ENCODE data around the gene SERINC4.
A peak's percentile ranks its signal among the peaks of the same experiment; 100 is the strongest.
"Not testable (repeated sequence)": the region's sequence is repeated elsewhere in the genome, so short reads cannot be mapped to it uniquely, and the experiment has no call there.

The SERINC4 gene

GRCh38 chr15:43799945-43800285, at the start of gene SERINC4:
TSS of gene SERINC4 (minus strand) at chr15:43800220. CDS start at chr15:43799986, 234 bp downstream.
- no peak for DNase-seq (ENCODE audit: low read depth, low spot score)
- peak within 1 kb of the TSS; percentile 89 for H3K4me3 ChIP-seq (ENCODE audit: low read depth, low read length)
- TF ChIP-seq, protein P1, sequence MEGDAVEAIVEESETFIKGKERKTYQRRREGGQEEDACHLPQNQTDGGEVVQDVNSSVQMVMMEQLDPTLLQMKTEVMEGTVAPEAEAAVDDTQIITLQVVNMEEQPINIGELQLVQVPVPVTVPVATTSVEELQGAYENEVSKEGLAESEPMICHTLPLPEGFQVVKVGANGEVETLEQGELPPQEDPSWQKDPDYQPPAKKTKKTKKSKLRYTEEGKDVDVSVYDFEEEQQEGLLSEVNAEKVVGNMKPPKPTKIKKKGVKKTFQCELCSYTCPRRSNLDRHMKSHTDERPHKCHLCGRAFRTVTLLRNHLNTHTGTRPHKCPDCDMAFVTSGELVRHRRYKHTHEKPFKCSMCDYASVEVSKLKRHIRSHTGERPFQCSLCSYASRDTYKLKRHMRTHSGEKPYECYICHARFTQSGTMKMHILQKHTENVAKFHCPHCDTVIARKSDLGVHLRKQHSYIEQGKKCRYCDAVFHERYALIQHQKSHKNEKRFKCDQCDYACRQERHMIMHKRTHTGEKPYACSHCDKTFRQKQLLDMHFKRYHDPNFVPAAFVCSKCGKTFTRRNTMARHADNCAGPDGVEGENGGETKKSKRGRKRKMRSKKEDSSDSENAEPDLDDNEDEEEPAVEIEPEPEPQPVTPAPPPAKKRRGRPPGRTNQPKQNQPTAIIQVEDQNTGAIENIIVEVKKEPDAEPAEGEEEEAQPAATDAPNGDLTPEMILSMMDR (IDR thresholded peaks at IDR 0.05; ENCODE audit: insufficient read depth, low read length, missing control alignments) = no peak
- ChIA-PET POLR2A (interaction anchor here (0.9 to 1.4 kb wide), 4 partner anchors 9 to 25 kb away, joined by 4 to 8 read pairs (median 6); partner anchors contain the start of genes ELL3 and MFAP1), CTCF (interaction anchor here (1.2 kb wide), 1 partner anchor 23 kb away, joined by 4 read pairs; no protein-coding TSS in a partner anchor)

DNA sequence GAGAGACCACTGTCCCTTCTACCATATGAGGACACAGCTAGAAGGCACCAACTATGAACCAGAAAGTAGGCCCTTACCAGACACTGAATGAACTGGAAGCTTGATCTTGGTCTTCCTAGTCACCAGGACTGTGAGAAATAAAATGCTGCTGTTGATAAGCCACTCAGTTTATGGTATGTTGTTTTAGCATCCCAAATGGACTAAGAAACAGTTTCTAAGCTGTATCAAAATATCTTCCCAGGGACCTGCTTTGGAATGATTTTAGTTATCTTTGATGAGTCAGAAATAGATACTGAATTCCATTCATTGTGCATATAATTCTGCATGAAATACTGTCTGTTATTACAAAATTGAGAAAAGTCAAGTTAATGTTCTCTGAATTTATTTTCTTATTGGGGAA, 45.4 kb upstream of the SERINC4 start:
- no peak for DNase-seq (ENCODE audit: low read depth, low spot score)
- CTCF ChIA-PET = interaction anchor here (1.4 kb wide), 1 partner anchor 17 kb away, joined by 4 read pairs; no protein-coding TSS in a partner anchor
- no peak overlapping the region for H3K4me3 ChIP-seq (ENCODE audit: low read depth, low read length)
- TF ChIP-seq, protein P1 (IDR thresholded peaks at IDR 0.05; ENCODE audit: insufficient read depth, low read length, missing control alignments) = no peak
- POLR2A ChIA-PET = no interaction called here

DNA sequence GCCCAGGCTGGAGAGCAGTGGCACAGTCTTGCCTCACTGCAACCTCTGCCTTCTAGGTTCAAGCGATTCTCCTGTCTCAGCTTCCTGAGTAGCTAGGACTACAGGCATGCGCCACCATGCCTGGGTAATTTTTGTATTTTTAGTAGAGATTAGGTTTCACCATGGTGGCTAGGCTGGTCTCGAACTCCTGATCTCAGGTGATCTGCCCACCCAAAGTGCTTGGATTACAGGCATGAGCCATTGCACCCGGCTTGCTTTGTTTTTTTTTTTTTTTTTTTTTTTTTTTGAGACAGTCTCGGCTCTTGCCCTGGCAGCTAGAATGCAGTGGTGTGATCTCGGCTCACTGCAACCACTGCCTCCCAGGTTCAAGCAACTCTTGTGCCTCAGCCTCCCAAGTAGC, 32.5 kb upstream of the SERINC4 start:
- DNase-seq (ENCODE audit: low read depth, low spot score); CTCF ChIA-PET: not testable (repeated sequence)

DNA sequence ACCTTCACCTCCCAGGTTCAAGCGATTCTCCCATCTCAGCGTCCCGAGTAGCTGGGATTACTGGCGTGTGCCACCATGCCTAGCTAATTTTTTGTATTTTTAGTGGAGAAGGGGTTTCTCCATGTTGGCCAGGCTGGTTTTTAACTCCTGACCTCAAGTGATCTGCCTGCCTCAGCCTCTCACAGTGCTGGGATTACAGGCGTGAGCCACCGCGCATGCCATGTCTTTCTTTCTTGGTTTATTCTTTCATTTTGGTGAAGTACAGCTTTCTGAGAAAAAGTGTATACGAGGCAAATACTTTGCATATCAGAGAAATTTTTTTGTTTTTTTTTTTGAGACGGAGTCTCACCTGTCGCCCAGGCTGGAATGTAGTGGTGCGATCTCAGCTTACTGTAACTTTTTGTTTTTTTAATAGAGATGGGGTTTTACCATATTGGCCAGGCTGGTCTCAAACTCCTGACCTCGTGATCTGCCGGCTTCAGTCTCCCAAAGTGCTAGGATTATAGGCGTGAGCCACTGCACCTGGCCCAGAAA, 31.6 kb upstream of the SERINC4 start:
- ChIA-PET CTCF (interaction anchor here (0.6 kb wide), 1 partner anchor 39 kb away, joined by 3 read pairs; no protein-coding TSS in a partner anchor), POLR2A (interaction anchor here (0.6 kb wide), 2 partner anchors 9 to 31 kb away, joined by 3 read pairs; partner anchors contain the start of gene HYPK)
- H3K4me3 ChIP-seq (ENCODE audit: low read depth, low read length); DNase-seq (ENCODE audit: low read depth, low spot score): not testable (repeated sequence)

More for the DNA sequence above, 32.5 kb upstream of the SERINC4 start:
- H3K4me3 ChIP-seq (ENCODE audit: low read depth, low read length); POLR2A ChIA-PET: not testable (repeated sequence)

- ChIA-PET POLR2A (interaction anchor here (0.6 kb wide), 1 partner anchor 30 kb away, joined by 3 read pairs; the partner anchor contains the start of gene HYPK), CTCF (interaction anchor here (0.6 kb wide), 1 partner anchor 39 kb away, joined by 3 read pairs; no protein-coding TSS in a partner anchor)
- not testable (repeated sequence) for H3K4me3 ChIP-seq (ENCODE audit: low read depth, low read length); DNase-seq (ENCODE audit: low read depth, low spot score)
Measured at GRCh38 chr15:43830691-43831275, 30.8 kb upstream of the SERINC4 start.

DNA sequence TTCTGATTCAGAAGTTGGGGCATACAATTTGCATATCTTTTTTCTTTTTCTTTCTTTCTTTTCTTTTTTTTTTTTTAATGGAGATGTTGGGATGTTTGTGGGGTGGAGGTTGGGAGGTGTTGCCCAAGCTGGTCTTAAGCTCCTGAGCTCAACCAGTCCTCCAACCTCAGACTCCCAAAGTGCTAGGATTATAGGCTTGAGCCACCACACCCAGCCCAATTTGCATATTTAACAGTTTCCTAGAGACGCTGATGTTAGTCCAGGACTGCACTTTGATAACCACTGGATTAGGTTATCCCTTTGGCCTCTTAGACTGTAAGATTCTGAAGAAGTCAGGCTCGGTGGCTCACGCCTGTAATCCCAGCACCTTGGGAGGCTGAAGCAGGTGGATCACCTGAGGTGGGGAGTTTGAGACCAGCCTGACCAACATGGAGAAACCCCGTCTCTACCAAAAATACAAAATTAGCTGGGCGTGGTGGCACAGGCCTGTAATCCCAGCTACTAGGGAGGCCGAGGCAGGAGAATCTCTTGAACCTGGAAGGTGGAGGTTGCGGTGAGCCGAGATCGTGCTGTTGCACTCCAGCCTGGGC, 30.0 kb upstream of the SERINC4 start:
- CTCF ChIA-PET; POLR2A ChIA-PET; H3K4me3 ChIP-seq (ENCODE audit: low read depth, low read length); DNase-seq (ENCODE audit: low read depth, low spot score): not testable (repeated sequence)

- H3K4me3 ChIP-seq (ENCODE audit: low read depth, low read length) = peak overlapping the region; percentile 68
- ChIA-PET CTCF (interaction anchor here (0.9 kb wide), 2 partner anchors 9 to 17 kb away, joined by 3 to 4 read pairs; no protein-coding TSS in a partner anchor), POLR2A (no interaction called here)
- no peak for DNase-seq (ENCODE audit: low read depth, low spot score)
- TF ChIP-seq, protein P1 (IDR thresholded peaks at IDR 0.05; ENCODE audit: insufficient read depth, low read length, missing control alignments) = no peak
Measured at GRCh38 chr15:43828061-43828657, 28.1 kb upstream of the SERINC4 start.

Data from AG04449 (cell line).